ENCODE results near the gene SSH3. TPM values are rescaled to one million over a fixed set of nuclear protein-coding genes. Genes with fewer than 3 reads are reported as not detected.

The SSH3 gene
- total RNA-seq, 4 donors from 2014 or later = 28.2 to 51.5 (median 44.0) TPM

GRCh38 chr11:67265633-67266448, 37.5 kb upstream of the SSH3 start:
- Histone ChIP-seq H3K27ac (replicated peaks in 1 of 4) (peak overlapping the region; percentile 77 to 79 (median 78)), H3K4me3 (peak overlapping the region; percentile 15 to 99 (median 48)), H3K36me3 (peaks cover 0 to 8% (median 3%) of the 10 kb centered on the region in 4 donors), H3K4me1 (peaks cover 59 to 83% (median 72%) of the 10 kb centered on the region in 4 donors), H3K27me3 (no peaks in the 10 kb centered on the region), H3K9me3 (no peaks in the 10 kb centered on the region)
- TF ChIP-seq POLR2A (IDR thresholded peaks at IDR 0.05; ENCODE audit: low read depth) (no peak), CTCF (IDR thresholded peaks at IDR 0.05) (peak; percentile 69 to 87 (median 76))
- 63% methylated on average over 9 of the region's 54 CpGs for WGBS
- DNase-seq (ENCODE audit: extremely low spot score) = no peak
- intact Hi-C loops (cut with DNase I) = loop anchor here (1.0 kb wide), 1 partner anchor 51 kb away; no protein-coding TSS in a partner anchor

GRCh38 chr11:67266449-67267187, 36.7 kb upstream of the SSH3 start, which contains the start of gene GRK2:
GRK2 (plus strand) TSS chr11:67266473; CDS start chr11:67266700, 227 bp downstream.
- WGBS = 1% methylated on average over 29 of the region's 103 CpGs
- Histone ChIP-seq H3K4me3 (peak within 1 kb of the TSS; percentile 78 to 99 (median 98)), H3K27ac (replicated peaks in 1 of 4) (peak within 1 kb of the TSS; percentile 87 to 89 (median 88)), H3K36me3 (peaks cover 0 to 8% (median 3%) of the 10 kb centered on the region in 4 donors), H3K27me3 (no peaks in the 10 kb centered on the region), H3K9me3 (no peaks in the 10 kb centered on the region), H3K4me1 (peaks cover 66 to 83% (median 72%) of the 10 kb centered on the region in 4 donors)
- DNase-seq (ENCODE audit: extremely low spot score) = no peak
- intact Hi-C loops (cut with DNase I) = loop anchor here (1.0 kb wide), 1 partner anchor 51 kb away; no protein-coding TSS in a partner anchor
- TF ChIP-seq CTCF (IDR thresholded peaks at IDR 0.05) (no peak), POLR2A (IDR thresholded peaks at IDR 0.05; ENCODE audit: low read depth) (no peak), POLR2AphosphoS5 (IDR thresholded peaks at IDR 0.05) (no peak), EP300 (IDR thresholded peaks at IDR 0.05) (no peak)

GRCh38 chr11:67267188-67268080, 35.9 kb upstream of the SSH3 start:
- H3K27ac ChIP-seq (replicated peaks in 1 of 4) = peak overlapping the region; percentile 87 to 89 (median 88)
- DNase-seq (ENCODE audit: extremely low spot score) = no peak
- peak overlapping the region; percentile 78 to 99 (median 98) for H3K4me3 ChIP-seq
- peaks cover 66 to 83% (median 72%) of the 10 kb centered on the region in 4 donors for H3K4me1 ChIP-seq
- TF ChIP-seq CTCF (IDR thresholded peaks at IDR 0.05) = no peak
- TF ChIP-seq POLR2AphosphoS5 (IDR thresholded peaks at IDR 0.05) = no peak
- TF ChIP-seq EP300 (IDR thresholded peaks at IDR 0.05) = no peak
- no peak for TF ChIP-seq POLR2A (IDR thresholded peaks at IDR 0.05; ENCODE audit: low read depth)
- 24% methylated on average over 10 of the region's 30 CpGs for WGBS
- H3K27me3 ChIP-seq = no peaks in the 10 kb centered on the region
- intact Hi-C loops (cut with DNase I) = no loop called here
- H3K36me3 ChIP-seq = peaks cover 0 to 8% (median 6%) of the 10 kb centered on the region in 4 donors
- no peaks in the 10 kb centered on the region for H3K9me3 ChIP-seq
